GM18858 (cell line): ENCODE results near the gene BMPR1A.
A peak's percentile ranks its signal among the peaks of the same experiment; 100 is the strongest.
"Not testable (repeated sequence)": the region's sequence is repeated elsewhere in the genome, so short reads cannot be mapped to it uniquely, and the experiment has no call there.

Source experiments
- ATAC-seq: cut with Tn5 transposase; IDR thresholded peaks from one replicate; pipeline ENCODE4 v1.9.1; 2021; ENCODE audit not compliant: unreplicated experiment

BMPR1A gene

DNA sequence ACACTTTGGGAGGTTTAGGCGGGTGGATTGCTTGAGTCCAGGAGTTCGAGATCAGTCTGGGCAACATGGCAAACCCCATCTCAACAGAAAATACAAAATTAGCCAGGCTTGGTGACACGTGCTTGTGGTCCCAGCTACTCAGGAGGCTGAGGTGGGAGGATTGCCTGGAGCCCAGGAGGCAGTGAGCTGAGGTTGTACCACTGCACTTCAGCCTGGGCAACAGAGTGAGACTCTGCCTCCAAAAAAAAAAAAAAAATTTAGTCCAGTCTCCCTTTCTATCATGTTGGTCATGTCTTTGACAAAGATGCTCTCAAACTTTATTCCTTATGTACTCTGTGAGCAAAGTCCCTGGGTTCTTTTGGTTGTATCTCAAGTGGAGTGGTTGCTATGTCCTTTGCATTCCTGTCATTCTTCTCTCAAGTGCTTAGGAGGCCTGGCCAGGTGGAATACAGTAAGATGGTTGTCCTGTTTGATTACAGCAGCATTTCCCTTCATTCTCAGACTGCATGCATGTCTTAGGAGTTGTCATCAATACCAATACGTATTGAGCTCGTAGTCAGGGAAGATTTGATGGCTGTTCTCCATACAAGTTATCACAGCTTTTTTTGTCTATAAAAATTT lies 115.3 kb downstream of the BMPR1A start:
- no peak for ATAC-seq

DNA sequence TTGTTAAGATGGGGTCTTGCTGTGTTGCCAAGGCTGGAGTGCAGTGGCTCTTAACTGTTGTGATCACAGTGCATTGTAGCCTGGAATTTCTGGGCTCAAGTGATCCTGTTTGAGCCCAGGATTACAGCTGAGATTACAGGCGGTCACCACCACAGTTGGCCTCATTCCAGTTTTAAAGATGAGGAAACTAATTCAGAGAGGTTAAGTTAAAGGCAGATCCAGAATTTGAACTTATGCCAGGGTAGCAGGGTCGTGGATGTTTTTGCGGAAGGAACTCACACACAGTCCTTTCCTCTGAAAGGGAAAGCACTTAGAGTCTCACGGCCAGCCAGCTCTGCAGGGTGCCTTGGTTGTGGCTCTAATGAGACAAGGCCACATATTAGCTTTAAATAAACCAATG lies 116.3 kb downstream of the BMPR1A start:
- ATAC-seq: no peak

DNA sequence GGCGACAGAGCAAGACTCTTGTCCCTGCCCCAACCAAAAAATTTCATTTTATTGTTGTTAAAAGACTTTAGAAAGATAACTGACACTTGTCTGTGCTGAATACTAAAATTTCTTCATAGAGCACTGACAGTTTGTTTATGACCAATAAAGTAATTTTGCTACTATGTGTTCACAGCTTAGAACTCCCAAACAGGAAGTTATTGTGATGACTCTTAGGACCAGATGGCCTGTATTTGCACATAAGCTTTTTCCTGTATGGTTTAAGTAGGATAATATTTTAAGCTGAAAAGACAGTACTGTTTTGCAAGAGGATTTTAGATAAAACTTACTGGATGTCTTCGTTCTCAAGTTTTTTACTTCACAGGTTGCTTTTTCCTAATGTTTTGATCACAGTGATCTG lies 120.3 kb downstream of the BMPR1A start:
- ATAC-seq: no peak

DNA sequence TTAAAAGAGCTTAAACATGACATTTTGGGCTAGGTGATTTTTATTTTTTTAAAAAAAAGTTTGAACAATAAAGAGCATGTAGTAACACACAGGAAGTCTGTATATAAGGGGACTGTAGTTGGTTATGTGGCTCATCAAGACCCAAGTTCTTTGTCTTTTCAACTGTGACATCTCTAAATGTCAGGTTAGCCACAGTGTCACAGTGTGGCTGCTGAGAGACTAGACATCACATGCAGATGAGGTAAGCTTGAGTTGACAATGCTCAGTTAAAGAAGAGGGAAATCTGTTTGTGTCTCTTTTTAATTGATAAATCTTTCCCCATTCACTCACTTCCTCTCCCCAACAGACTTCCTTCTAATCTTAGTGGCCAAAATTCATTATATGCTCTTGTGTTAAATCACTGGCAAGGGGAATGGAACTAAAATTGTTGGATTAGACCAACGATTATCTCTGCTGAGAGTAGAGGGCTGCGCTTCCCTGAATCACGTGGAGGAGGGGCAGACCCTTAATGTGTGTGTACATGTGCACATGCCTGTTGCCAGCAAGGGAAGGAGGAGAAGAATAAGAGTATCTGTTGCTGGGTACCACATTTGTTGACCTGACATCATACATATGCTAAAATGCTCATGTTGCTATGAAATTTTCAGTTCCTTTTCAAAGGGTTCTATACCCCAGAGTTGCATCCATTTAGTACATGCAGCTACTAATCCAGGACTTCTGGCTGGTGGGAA lies 122.7 kb downstream of the BMPR1A start:
- no peak for ATAC-seq

DNA sequence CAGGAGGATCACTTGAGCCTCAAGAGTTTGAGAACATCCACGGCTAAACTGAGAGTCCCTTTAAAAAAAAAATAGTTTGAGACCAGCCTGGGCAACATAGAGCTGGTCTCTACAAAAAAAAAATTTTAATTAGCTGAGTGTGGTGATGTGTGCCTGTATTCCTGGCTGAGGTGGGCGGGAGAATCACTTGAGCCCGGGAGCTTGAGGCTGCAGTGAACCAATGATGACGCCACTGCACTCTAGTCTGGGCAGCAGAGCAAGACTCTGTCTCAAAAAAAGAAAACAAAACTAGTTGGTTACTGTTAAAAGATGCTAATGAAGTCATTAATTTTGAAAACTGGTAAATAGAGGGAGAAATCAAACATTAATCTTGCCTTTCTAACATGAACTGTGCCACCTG lies 124.6 kb downstream of the BMPR1A start:
- ATAC-seq: no peak

DNA sequence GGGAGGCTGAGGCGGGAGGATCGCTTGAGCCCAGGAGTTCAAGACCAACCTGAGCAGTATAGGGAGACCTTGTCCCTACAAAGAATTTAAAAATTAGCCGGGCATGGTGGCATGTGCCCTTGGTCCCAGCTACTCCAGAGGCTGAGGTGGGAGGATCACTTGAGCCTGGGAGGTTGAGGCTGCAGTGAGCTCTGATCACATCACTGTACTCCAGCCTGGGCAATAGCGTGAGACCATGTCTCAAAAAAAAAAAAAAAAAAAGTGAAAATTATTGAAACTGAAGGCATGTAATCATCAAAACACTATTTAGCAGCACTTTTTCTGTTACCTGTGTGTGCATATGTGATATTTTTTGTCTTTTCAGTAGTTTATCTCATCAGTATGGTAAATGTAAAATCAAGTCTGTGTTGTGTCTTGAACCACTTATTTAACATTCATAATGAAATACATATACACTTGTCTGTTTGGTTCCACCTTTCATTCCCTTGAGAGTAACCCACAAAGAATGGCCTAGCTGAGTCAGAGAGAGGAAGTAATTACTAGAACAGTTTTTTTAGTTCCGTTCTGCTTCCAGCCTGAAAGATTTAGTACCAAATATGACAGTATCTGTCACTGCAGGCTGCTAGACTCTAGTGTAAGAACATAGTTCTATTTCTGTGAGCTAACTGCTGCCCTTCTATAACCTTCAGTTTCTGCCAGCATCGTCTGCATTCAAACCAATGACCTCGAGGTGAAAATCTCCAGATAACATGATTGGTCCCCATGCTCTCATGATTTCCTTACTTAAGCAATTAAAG lies 132.4 kb downstream of the BMPR1A start:
- ATAC-seq: peak; percentile 97

DNA sequence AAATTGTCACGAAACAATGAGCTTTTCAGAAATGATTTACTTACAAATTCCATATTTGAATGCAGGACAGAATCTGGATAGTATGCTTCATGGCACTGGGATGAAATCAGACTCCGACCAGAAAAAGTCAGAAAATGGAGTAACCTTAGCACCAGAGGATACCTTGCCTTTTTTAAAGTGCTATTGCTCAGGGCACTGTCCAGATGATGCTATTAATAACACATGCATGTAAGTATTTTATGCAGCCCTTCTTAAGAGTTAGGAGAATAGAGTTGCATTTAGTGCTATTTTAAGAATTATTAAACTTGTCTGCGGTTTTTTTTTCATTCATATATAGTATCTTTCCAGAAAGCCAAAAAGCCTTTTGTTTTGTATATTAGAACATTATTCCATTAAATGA lies 133.6 kb downstream of the BMPR1A start:
- ATAC-seq: no peak

DNA sequence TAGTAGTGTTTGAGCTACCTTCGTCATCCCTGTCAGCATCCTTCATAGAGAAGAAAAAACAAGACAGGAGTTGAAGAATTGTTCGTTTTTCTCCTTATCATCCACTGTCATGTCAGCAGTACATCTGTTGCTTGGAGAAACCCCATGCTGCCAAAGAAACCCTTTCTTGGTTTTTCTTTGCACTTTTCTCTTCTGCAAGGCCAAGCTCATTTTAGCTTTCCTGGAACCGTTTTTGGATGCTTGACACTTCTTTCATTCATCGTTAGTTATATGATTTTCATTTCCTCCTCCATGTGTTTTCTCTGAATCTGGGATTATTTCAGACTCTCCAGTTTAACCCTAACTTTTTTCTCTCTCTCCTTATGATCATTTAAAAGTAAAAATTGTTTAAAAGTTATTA lies 142.1 kb downstream of the BMPR1A start:
- no peak for ATAC-seq

DNA sequence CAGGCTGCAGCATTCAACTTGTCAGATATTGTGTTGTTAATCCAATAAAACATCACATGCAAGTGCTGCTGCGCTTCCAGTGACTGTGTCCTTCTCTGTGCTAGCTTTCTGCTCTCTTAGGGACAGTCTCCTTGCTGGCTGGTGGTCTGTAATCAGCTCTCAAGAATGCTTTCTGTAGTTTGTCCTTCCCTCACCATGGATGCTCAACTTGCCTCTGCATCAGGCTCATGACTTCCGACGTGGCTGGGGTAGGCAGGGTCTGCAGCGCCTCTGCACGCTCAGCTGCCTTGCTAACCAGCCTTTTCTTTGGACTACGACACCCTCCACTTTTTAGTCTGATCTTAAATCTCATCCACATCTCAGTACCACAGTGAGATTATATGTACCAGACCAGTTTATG lies 142.7 kb downstream of the BMPR1A start:
- ATAC-seq: no peak

DNA sequence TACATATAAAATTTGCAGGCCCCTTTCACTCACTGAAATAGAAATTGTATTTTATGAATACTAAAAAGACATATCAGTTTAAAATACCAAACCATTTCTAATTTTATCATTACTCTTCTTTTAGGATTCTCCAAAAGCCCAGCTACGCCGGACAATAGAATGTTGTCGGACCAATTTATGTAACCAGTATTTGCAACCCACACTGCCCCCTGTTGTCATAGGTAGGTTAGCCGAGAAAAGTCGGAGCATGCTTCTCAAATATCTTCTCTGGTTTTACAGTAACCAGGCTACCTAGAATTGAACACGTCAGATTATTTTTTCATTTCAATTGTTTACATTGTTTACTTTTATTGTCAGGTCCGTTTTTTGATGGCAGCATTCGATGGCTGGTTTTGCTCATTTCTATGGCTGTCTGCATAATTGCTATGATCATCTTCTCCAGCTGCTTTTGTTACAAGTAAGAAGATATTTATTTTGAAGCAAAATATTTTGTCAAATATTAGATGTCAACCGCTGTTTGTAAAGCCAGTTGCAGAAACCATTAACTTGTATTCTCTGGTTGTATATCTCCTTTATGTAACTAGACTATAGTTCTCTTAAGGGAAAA lies 143.4 kb downstream of the BMPR1A start:
- ATAC-seq: peak; percentile 44

DNA sequence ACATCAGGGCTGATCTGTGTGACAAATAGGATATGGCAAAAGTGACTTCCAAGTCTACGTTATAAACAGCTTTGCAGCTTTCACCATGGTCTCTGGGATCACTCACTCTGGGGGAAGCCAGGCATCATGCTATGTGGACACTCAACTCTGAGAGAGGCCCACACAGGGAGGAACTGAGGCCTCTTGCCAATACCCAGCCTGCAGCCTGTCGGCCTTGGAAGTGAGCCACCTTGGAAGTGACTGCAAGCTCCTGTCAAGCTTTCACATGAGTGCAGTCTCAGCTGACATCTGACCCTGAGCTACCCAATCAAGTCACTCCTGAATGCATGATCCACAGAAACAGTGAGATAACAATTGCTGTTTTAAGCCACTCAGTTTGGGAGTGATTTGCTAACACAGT lies 144.5 kb downstream of the BMPR1A start:
- no peak for ATAC-seq

DNA sequence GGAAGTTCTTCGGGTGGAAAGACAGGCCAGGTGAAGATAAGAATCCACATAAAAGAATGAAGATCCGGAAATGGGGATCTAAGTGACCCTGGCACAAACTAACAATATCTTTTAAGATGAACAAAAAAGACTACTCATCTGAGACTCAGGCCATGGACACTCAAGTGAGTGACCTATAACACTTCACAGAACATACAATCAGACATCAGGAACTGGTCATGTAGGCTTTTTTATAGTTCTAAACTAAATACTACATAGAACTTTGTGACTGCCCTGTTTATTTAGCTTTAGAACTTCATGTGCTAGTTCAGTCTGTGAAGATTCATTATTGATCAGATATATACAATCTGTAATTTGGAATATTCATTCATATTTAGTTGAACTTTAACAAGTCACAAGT lies 148.2 kb downstream of the BMPR1A start:
- ATAC-seq: no peak

DNA sequence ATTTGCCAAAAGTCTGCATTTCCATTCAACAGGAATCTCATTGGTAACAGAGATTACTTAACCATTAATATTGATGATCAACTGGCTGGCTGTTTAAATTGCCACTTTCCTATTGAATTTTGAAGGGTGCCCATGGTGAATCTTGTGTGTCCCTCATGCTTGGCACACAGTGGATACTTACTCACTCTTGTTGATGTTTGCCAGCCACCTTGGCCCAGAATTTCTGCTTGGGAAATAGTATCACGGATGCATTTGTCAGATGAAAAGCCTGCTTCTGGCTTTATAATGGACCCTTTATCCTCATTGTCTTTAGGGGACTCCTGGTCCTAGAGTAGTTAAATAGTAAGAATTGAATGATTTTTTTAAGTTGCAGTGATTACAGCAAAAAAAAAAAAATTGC lies 149.0 kb downstream of the BMPR1A start:
- ATAC-seq: no peak

DNA sequence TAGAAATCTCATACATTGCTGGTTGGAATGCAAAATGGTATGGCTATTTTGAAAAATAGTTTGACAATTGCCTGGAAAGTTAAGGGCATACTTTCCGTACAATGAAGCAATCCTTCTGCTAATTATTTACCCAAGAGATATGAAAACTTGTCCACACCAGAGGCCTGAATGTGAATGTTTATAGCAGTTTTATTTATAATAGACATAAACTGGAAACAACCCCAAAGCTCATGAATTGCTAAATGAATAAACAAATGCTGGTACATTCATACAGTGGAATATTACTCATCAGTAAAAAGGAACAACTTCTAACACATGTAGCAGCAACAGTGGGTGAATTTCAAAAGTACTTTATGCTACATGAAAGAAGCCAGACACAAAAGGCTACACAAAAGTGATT lies 158.3 kb downstream of the BMPR1A start:
- no peak for ATAC-seq

DNA sequence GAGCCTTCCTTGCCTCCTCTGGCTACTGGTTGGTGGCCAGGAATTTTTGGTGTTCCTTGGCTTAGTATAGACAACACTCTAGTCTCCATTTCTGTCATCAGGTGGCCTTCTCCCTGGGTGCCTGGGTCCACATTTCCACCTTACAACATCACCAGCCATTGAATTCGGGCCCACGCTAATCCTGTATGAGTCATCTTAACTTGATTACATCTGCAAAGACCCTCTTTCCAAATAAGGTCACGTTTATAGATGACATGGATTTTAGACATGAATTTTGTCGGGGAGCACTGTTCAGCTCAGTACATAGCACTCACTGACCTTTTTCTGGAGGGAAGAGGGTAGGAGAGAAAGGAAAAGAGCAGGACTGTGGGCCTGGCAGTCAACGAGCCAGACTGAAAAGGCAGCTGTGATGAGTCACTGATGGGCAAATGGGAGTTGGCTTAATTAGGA lies 161.6 kb downstream of the BMPR1A start:
- no peak for ATAC-seq

DNA sequence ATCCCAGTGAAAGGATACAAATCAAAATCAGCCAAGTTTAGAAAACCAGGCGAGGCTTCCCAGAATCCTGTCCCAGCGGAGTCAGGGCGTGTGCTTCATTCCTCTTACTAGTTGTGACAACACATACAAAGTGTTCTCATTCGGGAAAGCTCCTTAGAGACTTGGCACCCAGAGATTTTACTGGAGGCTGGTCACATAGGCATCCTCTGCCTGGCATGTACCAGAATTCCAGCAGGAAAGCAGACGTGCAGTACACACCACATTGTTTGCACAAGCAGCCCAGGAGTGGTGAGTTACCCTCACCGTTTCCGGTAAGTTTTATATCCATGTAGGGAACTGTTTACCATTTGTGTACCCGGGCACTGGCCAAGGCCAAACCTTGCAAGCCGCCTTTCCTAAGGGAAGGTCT lies 166.1 kb downstream of the BMPR1A start:
- ATAC-seq: no peak

DNA sequence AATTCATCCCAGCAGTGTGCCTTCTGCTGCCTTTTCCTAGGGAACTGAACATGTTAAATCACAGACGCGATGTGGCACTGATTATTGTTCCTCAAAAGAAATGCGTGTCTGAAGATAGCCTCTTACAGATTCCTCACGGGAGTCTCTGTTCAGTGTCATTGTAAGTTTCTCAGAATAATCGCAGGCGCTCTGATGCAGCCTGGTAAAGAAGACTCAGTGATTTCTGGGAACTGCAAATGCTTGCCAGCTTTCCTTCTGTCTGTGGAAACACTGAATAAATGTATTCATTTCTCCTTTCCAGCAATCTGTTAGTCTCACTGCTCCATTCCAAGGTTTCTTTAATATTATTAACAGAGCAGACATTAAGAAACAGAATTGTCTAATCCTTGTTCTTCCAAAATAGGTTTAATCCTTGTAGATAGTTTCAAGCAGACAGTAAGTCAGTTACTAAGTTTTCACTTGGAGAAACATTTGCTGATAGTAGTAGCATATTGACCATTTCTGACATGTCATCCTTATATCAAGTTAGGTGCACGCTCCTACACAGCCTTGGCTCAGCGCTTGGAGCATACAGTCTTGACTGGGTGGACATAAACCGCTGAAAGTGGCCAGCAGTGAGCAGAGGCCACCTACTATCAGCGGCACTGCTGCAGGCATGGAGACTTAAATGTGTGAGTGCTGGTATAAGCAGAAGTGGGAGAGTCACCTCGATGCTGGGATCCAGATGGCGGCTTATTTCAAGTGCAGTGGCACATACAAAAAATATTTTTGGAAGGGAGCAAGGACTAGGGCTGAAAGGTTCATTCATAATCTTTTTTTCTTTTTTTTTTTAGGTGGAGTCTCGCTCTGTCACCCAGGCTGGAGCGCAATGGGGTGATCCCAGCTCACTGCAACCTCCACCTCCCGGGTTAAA lies 173.3 kb downstream of the BMPR1A start:
- ATAC-seq: no peak

DNA sequence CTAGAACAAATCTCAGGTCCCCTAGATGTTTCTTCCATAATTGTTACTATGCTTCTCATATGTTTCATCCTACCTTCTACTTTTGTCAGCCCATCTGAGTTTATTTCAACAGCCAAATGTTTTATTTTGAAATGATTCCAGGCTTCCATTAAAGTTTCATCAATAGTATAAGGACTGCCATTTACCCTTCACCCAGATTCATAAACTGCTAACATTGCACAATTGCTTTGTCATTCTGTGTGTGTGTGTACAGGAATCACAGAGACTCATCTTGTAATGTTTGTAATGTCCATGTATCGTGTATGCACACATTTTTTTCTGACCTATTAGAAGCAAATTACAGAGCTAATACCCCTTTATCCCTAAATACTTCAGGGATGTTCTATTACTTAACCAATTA lies 175.5 kb downstream of the BMPR1A start:
- no peak for ATAC-seq

DNA sequence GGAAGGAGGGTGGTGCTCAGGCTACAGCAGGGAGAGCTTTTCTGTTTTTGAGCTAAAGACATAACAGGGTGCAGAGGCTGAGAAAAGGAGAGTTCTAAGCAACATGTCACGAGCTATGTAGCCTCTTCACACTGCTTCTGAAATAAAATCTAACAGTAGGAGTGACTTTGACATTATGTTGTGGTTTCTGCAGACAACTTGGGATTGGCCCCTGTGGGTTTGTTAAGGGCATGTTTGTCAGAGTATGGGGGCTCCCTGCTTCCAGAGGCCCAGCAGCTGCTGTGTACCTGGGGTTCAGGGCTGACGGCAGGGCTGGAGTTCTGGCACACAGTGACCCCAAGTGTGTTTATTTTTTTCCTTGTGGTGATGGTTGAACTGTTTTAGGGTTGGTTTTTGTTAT lies 176.3 kb downstream of the BMPR1A start:
- ATAC-seq: no peak

DNA sequence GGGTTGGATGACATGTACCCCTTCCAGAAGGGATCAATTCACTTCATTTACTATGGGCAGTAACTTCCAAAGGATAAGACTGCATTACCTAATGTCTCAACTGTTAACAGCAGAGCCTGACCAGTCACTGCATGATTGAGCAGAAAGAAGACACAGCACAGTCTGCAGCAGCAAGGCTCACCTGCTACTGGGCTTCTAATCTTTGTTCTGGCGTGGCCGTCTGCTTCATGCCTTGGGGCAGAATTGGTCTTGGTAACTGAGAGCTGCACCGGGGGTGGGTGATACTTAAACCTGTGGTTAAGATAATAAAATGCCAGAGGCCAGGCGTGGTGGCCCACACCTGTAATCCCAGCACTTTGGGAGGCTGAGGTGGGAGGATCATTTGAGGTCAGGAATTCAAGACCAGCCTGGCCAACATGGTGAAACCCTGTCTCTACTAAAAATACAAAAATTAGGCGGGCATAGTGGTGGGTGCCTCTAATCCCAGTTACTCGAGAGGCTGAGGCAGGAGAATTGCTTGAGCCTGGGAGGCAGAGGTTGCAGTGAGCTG lies 177.8 kb downstream of the BMPR1A start:
- ATAC-seq: not testable (repeated sequence)
